ENCODE measurements around the gene HDAC4. TPM values are rescaled to one million over a fixed set of nuclear protein-coding genes. Genes with fewer than 3 reads are reported as not detected.

Gene HDAC4
- total and polyA plus RNA-seq, 9 of the 15 experiments (the other 6 are each of a cell fraction or from before 2014, with no cell fraction given), result 0.11 to 20.2 (median 4.0) TPM

GRCh38 chr2:239278361-239278760 lies 122.5 kb downstream of the HDAC4 start:
- ATAC-seq, result no peak
- Histone ChIP-seq H3K9me3 (replicated peaks; ENCODE audit: control insufficient read depth, insufficient read depth, low read depth, low read length) (no peaks in the 10 kb centered on the region), H3K36me3 (ENCODE audit: control insufficient read depth, insufficient read depth, low read length) (no peaks in the 10 kb centered on the region), H3K27me3 (ENCODE audit: control insufficient read depth in 2 of 2, insufficient read depth in 2 of 2, low read length in 2 of 2) (no peaks in the 10 kb centered on the region; a peak in 1 of 5 replicates), H3K79me2 (ENCODE audit: control insufficient read depth, insufficient read depth, low read length) (peaks cover 62% of the 10 kb centered on the region), H3K27ac (ENCODE audit: extremely low read depth, low read depth, low read length) (peak overlapping the region; percentile 89; the same call in 2 of the 3 replicates), H4K20me1 (replicated peaks; ENCODE audit: control insufficient read depth, insufficient read depth, low read length) (no peaks in the 10 kb centered on the region), H3K9ac (ENCODE audit: insufficient read depth in 1 of 2, low read depth in 2 of 2, low read length in 2 of 2) (peak overlapping the region in 1 of 2 experiments; percentile 79; a peak in 1 of 4 replicates), H3K4me3 (no peak overlapping the region), H3K4me1 (replicated peaks in 1 of 2; ENCODE audit: control insufficient read depth in 2 of 2, insufficient read depth in 2 of 2, low read length in 2 of 2) (peaks cover 54 to 66% of the 10 kb centered on the region in 2 experiments), H3K9me1 (ENCODE audit: control insufficient read depth, insufficient read depth, low read length) (peaks cover 3% of the 10 kb centered on the region), H2AFZ (ENCODE audit: low read depth, low read length) (no peak overlapping the region), H3K4me2 (ENCODE audit: insufficient read depth, low read length) (peak overlapping the region; percentile 60; the same call in 1 of the 2 replicates)
- ChIA-PET CTCF (ENCODE audit: low intra/inter-chr PET ratio) (no interaction called here), POLR2A (interaction anchor here (1.1 kb wide), 1 partner anchor 16 kb away, joined by 3 read pairs; no protein-coding TSS in a partner anchor)
- FAIRE-seq, result no peak
- TF ChIP-seq ZNF561 (CRISPR knock-in tag; conservative IDR thresholded peaks at IDR 0.05) (no peak), MTA2 (IDR thresholded peaks at IDR 0.05; ENCODE audit: low read depth) (no peak), FIP1L1 (IDR thresholded peaks at IDR 0.05; ENCODE audit: low read depth, low read length, poor library complexity, severe bottlenecking) (no peak), ZNF592 (IDR thresholded peaks at IDR 0.05) (no peak), ZFP36 (IDR thresholded peaks at IDR 0.05; ENCODE audit: low read depth, low read length, partially characterized antibody) (no peak), HBP1 (CRISPR knock-in tag; IDR thresholded peaks at IDR 0.05) (no peak), CXXC5 (CRISPR knock-in tag; IDR thresholded peaks at IDR 0.05) (no peak), ZNF785 (CRISPR knock-in tag; IDR thresholded peaks at IDR 0.05) (no peak), ZNF12 (CRISPR knock-in tag; IDR thresholded peaks at IDR 0.05) (no peak), POU5F1 (IDR thresholded peaks at IDR 0.05; ENCODE audit: borderline replicate concordance, low read depth, low read length, partially characterized antibody) (no peak), SREBF2 (CRISPR knock-in tag; IDR thresholded peaks at IDR 0.05) (no peak), IFI16 (CRISPR knock-in tag; IDR thresholded peaks at IDR 0.05) (no peak), PTTG1 (tag; IDR thresholded peaks at IDR 0.05; ENCODE audit: low read depth) (no peak), MECOM (CRISPR knock-in tag; IDR thresholded peaks at IDR 0.05) (no peak), MTA1 (IDR thresholded peaks at IDR 0.05; ENCODE audit: borderline replicate concordance) (no peak), E2F3 (CRISPR knock-in tag; IDR thresholded peaks at IDR 0.05) (no peak), RBFOX2 (IDR thresholded peaks at IDR 0.05; ENCODE audit: low read depth, low read length) (no peak), CBX2 (IDR thresholded peaks at IDR 0.05; ENCODE audit: insufficient read depth, low read length, poor library complexity, severe bottlenecking) (no peak), L3MBTL2 (IDR thresholded peaks at IDR 0.05) (no peak), COPS2 (conservative IDR thresholded peaks at IDR 0.05) (no peak)
- BruUV-seq (replicated peaks), result no TSS peak
- WGBS (ENCODE audit: insufficient coverage, low coverage, missing lambda C conversion rate), result 87% methylated on average over 7 of the region's 7 CpGs
- no peak for DNase-seq (ENCODE audit: extremely low read depth in 1 of 4, low spot score in 3 of 4)
- in situ Hi-C loops (cut with MboI) (no loop called here), intact Hi-C loops (cut with micrococcal nuclease) (no loop called here)
